EL (cell line): ENCODE results near the gene GUCY2D.

ENCODE experiments used
- DNase-seq: peaks from one replicate; pipeline ENCODE4 v3.0.0-alpha.2; 2016

Gene GUCY2D

GRCh38 chr17:8019166-8019565 is 16.8 kb downstream of the GUCY2D start:
- DNase-seq, result no peak

- no peak for DNase-seq
Observed at GRCh38 chr17:8019665-8020650, 17.5 kb downstream of the GUCY2D start.

- DNase-seq, result no peak
Observed at GRCh38 chr17:8020776-8021564, 18.6 kb downstream of the GUCY2D start.

GRCh38 chr17:8021565-8022359 is 19.3 kb downstream of the GUCY2D start:
- DNase-seq, result no peak

GRCh38 chr17:8022360-8023003 is 20.1 kb downstream of the GUCY2D start:
- DNase-seq, result no peak

- DNase-seq, result peak; percentile 40
Observed at GRCh38 chr17:8024161-8024560, 21.7 kb downstream of the GUCY2D start.

- no peak for DNase-seq
Observed at GRCh38 chr17:8025176-8025911, 22.9 kb downstream of the GUCY2D start.

GRCh38 chr17:8029121-8029520 is 26.7 kb downstream of the GUCY2D start:
- DNase-seq, result peak; percentile 84

- DNase-seq, result no peak
Observed at GRCh38 chr17:8031261-8031661, 28.8 kb downstream of the GUCY2D start.

- DNase-seq, result no peak
Observed at GRCh38 chr17:8031950-8032349, 29.5 kb downstream of the GUCY2D start.

- DNase-seq, result no peak
Observed at GRCh38 chr17:8032442-8032841, 30.0 kb downstream of the GUCY2D start.

- no peak for DNase-seq
Observed at GRCh38 chr17:8038954-8039610, 36.7 kb downstream of the GUCY2D start, which contains the start of gene ALOX15B. TSS of gene ALOX15B (plus strand) at chr17:8039059. CDS start at chr17:8039156, 97 bp downstream.

- no peak for DNase-seq
Observed at GRCh38 chr17:8039611-8040168, 37.3 kb downstream of the GUCY2D start.

- DNase-seq, result peak; percentile 71
Observed at GRCh38 chr17:8041249-8041928, 39.0 kb downstream of the GUCY2D start.

GRCh38 chr17:8041979-8042378 is 39.6 kb downstream of the GUCY2D start:
- no peak for DNase-seq

GRCh38 chr17:8044819-8045810 is 42.7 kb downstream of the GUCY2D start:
- DNase-seq, result no peak

GRCh38 chr17:8046306-8046928 is 44.0 kb downstream of the GUCY2D start:
- no peak for DNase-seq
